H9 (cell line): ENCODE measurements around the gene CKS1B. TPM values are rescaled to one million over a fixed set of nuclear protein-coding genes. Genes with fewer than 3 reads are reported as not detected.

Experiments
- DNase-seq: peaks from one replicate; pipeline ENCODE4 v3.0.0-alpha.2; 2017
- H2AFZ ChIP-seq: one replicate; pipeline ENCODE4 v1.6.1; 2013; ENCODE audit warnings: mild to moderate bottlenecking, low read length, control low read depth, moderate library complexity
- H2AK5ac ChIP-seq: 2 replicates; pipeline ENCODE4 v1.6.1; 2013; ENCODE audit warnings: low read length, control low read depth, mixed read lengths; ENCODE audit not compliant: insufficient read length
- H2BK120ac ChIP-seq: one replicate; pipeline ENCODE4 v1.6.1; 2013; ENCODE audit warnings: low read depth, mild to moderate bottlenecking, low read length, control low read depth, inconsistent platforms; ENCODE audit not compliant: poor library complexity, severe bottlenecking
- H2BK12ac ChIP-seq: 2 replicates; pipeline ENCODE4 v1.6.1; 2013; ENCODE audit warnings: low read length, control low read depth, mixed read lengths, low read depth; ENCODE audit not compliant: insufficient read length
- H2BK15ac ChIP-seq: 2 replicates; pipeline ENCODE4 v1.6.1; 2013; ENCODE audit warnings: low read depth, low read length, control low read depth
- H2BK20ac ChIP-seq: one replicate; pipeline ENCODE4 v1.6.1; 2013; ENCODE audit warnings: low read depth, mild to moderate bottlenecking, low read length, control low read depth, inconsistent platforms; ENCODE audit not compliant: poor library complexity, severe bottlenecking
- H2BK5ac ChIP-seq: 2 replicates; pipeline ENCODE4 v1.6.1; 2013; ENCODE audit warnings: low read length, control low read depth, mixed read lengths; ENCODE audit not compliant: insufficient read length
- H3K14ac ChIP-seq: 2 replicates; pipeline ENCODE4 v1.6.1; 2013; ENCODE audit warnings: low read length, control low read depth; ENCODE audit not compliant: insufficient read depth
- H3K18ac ChIP-seq: 2 replicates; pipeline ENCODE4 v1.6.1; 2013; ENCODE audit warnings: low read depth, mild to moderate bottlenecking, mixed read lengths, low read length, control low read depth; ENCODE audit not compliant: insufficient read length
- H3K23ac ChIP-seq: 2 replicates; pipeline ENCODE4 v1.6.1; 2013; ENCODE audit warnings: low read length, control low read depth, mixed read lengths, low read depth; ENCODE audit not compliant: insufficient read length
- H3K23me2 ChIP-seq: 2 replicates; pipeline ENCODE4 v1.6.1; 2013; ENCODE audit warnings: low read depth, mild to moderate bottlenecking, mixed read lengths, low read length, control low read depth; ENCODE audit not compliant: insufficient read length, poor library complexity, severe bottlenecking
- H3K27ac ChIP-seq: 2 replicates; pipeline ENCODE4 v1.5.1; 2013; ENCODE audit warnings: low read length, control low read depth, mixed read lengths, low read depth; ENCODE audit not compliant: insufficient read length
- H3K27me3 ChIP-seq: 2 replicates; pipeline ENCODE4 v1.6.1; 2013; ENCODE audit warnings: low read length, control low read depth, inconsistent platforms; ENCODE audit not compliant: insufficient read depth
- H3K4ac ChIP-seq: 2 replicates; pipeline ENCODE4 v1.6.1; 2013; ENCODE audit warnings: low read depth, mild to moderate bottlenecking, control low read depth, inconsistent platforms, low read length, moderate library complexity
- H3K4me1 ChIP-seq: 2 replicates; pipeline ENCODE4 v1.6.1; 2013; ENCODE audit warnings: low read length, control low read depth, inconsistent platforms; ENCODE audit not compliant: insufficient read depth
- H3K4me2 ChIP-seq: 2 replicates; pipeline ENCODE4 v1.6.1; 2013; ENCODE audit warnings: low read length, control low read depth, mixed read lengths; ENCODE audit not compliant: insufficient read length, insufficient read depth
- H3K56ac ChIP-seq: 2 replicates; pipeline ENCODE4 v1.6.1; 2013; ENCODE audit warnings: low read depth, mild to moderate bottlenecking, mixed read lengths, low read length, control low read depth; ENCODE audit not compliant: insufficient read length
- H3K79me1 ChIP-seq: 2 replicates; pipeline ENCODE4 v1.6.1; 2013; ENCODE audit warnings: low read depth, mild to moderate bottlenecking, moderate library complexity, low read length, control low read depth, inconsistent platforms; ENCODE audit not compliant: insufficient read depth, poor library complexity, severe bottlenecking
- H3K79me2 ChIP-seq: 2 replicates; pipeline ENCODE4 v1.6.1; 2013; ENCODE audit warnings: low read length, control low read depth, inconsistent platforms; ENCODE audit not compliant: insufficient read depth
- H3K9ac ChIP-seq: 2 replicates; pipeline ENCODE4 v1.6.1; 2013; ENCODE audit warnings: low read length, control low read depth, mixed read lengths; ENCODE audit not compliant: insufficient read length; ENCODE audit errors: extremely low read depth
- H3K9me3 ChIP-seq: one replicate; pipeline ENCODE4 v1.6.1; 2013; ENCODE audit warnings: low read depth, low read length, inconsistent platforms; ENCODE audit not compliant: control insufficient read depth
- H3T11ph ChIP-seq: one replicate; pipeline ENCODE4 v1.6.1; 2013; ENCODE audit warnings: mild to moderate bottlenecking, low read length, control low read depth, inconsistent platforms
- H4K20me1 ChIP-seq: one replicate; pipeline ENCODE4 v1.6.1; 2013; ENCODE audit not compliant: control insufficient read depth, insufficient read length, insufficient read depth
- H4K5ac ChIP-seq: 2 replicates; pipeline ENCODE4 v1.6.1; 2013; ENCODE audit warnings: low read depth, mild to moderate bottlenecking, mixed read lengths, low read length, control low read depth; ENCODE audit not compliant: insufficient read length
- H4K8ac ChIP-seq: replicated peaks from 2 replicates; pipeline ENCODE4 v1.6.1; 2013; ENCODE audit warnings: low read length, control low read depth, mixed read lengths, low read depth; ENCODE audit not compliant: insufficient read length
- H4K91ac ChIP-seq: 2 replicates; pipeline ENCODE4 v1.6.1; 2013; ENCODE audit warnings: low read depth, mild to moderate bottlenecking, moderate library complexity, mixed read lengths, low read length, control low read depth; ENCODE audit not compliant: insufficient read length
- H3K27ac Mint-ChIP-seq, 3 experiments: 2 replicates in 2 of 3; 3 replicates in 1 of 3; pipeline ENCODE4 v1.8.0; 2020 to 2021; ENCODE audit warnings: mixed read lengths in 3 of 3, mild to moderate bottlenecking in 1 of 3, moderate library complexity in 1 of 3
- H3K27me3 Mint-ChIP-seq: 2 replicates; pipeline ENCODE4 v1.8.0; 2021; ENCODE audit warnings: low read depth, mild to moderate bottlenecking, moderate library complexity, mixed read lengths
- H3K36me3 Mint-ChIP-seq, 3 experiments: 2 replicates in 2 of 3; 3 replicates in 1 of 3; pipeline ENCODE4 v1.8.0; 2020 to 2021; ENCODE audit warnings: low read depth in 3 of 3, mixed read lengths in 3 of 3; ENCODE audit not compliant: insufficient read depth in 1 of 3
- H3K4me1 Mint-ChIP-seq, 2 experiments: 2 replicates each; pipeline ENCODE4 v1.8.0; 2020; ENCODE audit warnings: mixed read lengths in 2 of 2
- H3K4me3 Mint-ChIP-seq, 2 experiments: 2 replicates in 1 of 2; 3 replicates in 1 of 2; pipeline ENCODE4 v1.8.0; 2020 to 2021; ENCODE audit warnings: mild to moderate bottlenecking in 2 of 2, mixed read lengths in 2 of 2, moderate library complexity in 1 of 2
- H3K9me3 Mint-ChIP-seq, 2 experiments: 2 replicates in 1 of 2; 3 replicates in 1 of 2; pipeline ENCODE4 v1.8.0; 2020; ENCODE audit warnings: mild to moderate bottlenecking in 2 of 2, mixed read lengths in 2 of 2, moderate library complexity in 1 of 2
- WGBS: extraction: QIAGEN DNeasy Blood & Tissue Kit; methylation state at CpG from one replicate; pipeline ENCODE4 v1.1.7; 2013; ENCODE audit warnings: missing lambda C conversion rate, low lambda C conversion rate, mixed read lengths; ENCODE audit not compliant: insufficient read length; ENCODE audit errors: extremely low coverage; 5-methylcytosine and 5-hydroxymethylcytosine counted together
- total RNA-seq: library from RNA; stranded (reverse); gene quantifications from 2 replicates; pipeline ENCODE4 v1.2.1, GENCODE V29; 2021
- TF ChIP-seq, protein P1 (sequence below): fragments of 200-600 bp; sonication (generic); conservative IDR thresholded peaks from 3 replicates; pipeline ENCODE4 v1.8.0; 2021; ENCODE audit warnings: antibody characterized with exemption, mild to moderate bottlenecking

The CKS1B gene
- total RNA-seq, 1 experiment from 2014 or later = 279 TPM

DNA sequence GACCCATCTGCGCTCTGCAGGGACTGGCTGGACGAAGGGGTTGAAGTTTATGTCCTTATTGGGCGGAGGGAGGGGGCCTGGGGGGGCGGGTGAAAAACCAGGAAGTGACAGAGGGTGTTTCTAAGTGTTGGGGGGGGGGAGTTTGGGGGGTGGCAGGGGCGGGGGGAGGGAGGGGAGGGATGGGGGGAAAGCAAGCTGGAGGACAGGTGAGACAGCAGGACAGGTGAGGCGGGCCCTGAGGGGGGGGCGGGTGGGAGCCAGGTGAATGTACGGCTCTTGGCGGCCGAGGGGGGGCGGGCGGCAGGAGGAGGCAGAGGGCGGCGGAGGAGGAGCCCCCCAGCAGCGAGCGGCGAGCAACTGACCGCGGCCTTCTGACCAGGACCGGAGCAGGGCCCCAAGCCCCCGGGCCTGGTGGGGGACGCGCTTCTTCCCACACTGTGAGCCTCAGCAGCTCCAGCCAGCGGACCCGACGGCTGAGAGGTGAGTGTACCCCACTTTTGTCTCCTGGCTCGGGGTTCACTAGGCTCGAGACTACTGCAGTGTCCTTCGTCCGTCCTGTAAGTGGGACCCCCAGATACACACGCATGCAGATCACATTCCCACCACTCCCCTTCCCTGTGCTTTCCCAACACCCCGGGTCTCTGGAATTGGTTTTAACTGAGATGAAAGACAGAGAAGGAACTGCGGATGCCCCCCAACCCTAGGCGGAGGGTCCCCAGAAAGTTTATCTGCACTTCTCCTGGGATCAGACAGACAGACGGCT, 28.2 kb downstream of the CKS1B start, which contains the start of gene ZBTB7B:
TSS of gene ZBTB7B (plus strand) at position 339 of the 763 bp plus-strand sequence. CDS start 11,859 bp downstream, outside the sequence.
- Histone ChIP-seq H2BK15ac (no peak within 1 kb of the TSS), H2AK5ac (no peak within 1 kb of the TSS), H3T11ph (no peak within 1 kb of the TSS), H3K56ac (no peak within 1 kb of the TSS), H3K14ac (peak within 1 kb of the TSS; percentile 32), H4K20me1 (no peaks in the 10 kb centered on the region), H3K79me1 (no peaks in the 10 kb centered on the region), H3K4ac (no peak within 1 kb of the TSS), H3K4me2 (peak within 1 kb of the TSS; percentile 90), H3K23ac (no peak within 1 kb of the TSS), H3K4me1 (peaks cover 5% of the 10 kb centered on the region; the same call in 1 of the 2 replicates), H3K9me3 (no peaks in the 10 kb centered on the region), H3K79me2 (no peaks in the 10 kb centered on the region; the same call in 1 of the 2 replicates), H3K9ac (peak within 1 kb of the TSS; percentile 36), H2BK120ac (no peak within 1 kb of the TSS), H2BK5ac (no peak within 1 kb of the TSS), H3K27ac (no peak within 1 kb of the TSS), H3K23me2 (peaks cover 26% of the 10 kb centered on the region), H3K18ac (no peak within 1 kb of the TSS), H4K8ac (no peak within 1 kb of the TSS), H3K27me3 (no peaks in the 10 kb centered on the region), H2BK12ac (no peak within 1 kb of the TSS), H4K91ac (no peak within 1 kb of the TSS), H2AFZ (no peak within 1 kb of the TSS), H4K5ac (no peak within 1 kb of the TSS), H2BK20ac (no peak within 1 kb of the TSS)
- peak within 1 kb of the TSS; percentile 93 to 97 for H3K4me3 Mint-ChIP-seq
- H3K27ac Mint-ChIP-seq = peak within 1 kb of the TSS; percentile 93 to 96 (median 95); a peak in 6 of 7 replicates
- TF ChIP-seq, protein P1, sequence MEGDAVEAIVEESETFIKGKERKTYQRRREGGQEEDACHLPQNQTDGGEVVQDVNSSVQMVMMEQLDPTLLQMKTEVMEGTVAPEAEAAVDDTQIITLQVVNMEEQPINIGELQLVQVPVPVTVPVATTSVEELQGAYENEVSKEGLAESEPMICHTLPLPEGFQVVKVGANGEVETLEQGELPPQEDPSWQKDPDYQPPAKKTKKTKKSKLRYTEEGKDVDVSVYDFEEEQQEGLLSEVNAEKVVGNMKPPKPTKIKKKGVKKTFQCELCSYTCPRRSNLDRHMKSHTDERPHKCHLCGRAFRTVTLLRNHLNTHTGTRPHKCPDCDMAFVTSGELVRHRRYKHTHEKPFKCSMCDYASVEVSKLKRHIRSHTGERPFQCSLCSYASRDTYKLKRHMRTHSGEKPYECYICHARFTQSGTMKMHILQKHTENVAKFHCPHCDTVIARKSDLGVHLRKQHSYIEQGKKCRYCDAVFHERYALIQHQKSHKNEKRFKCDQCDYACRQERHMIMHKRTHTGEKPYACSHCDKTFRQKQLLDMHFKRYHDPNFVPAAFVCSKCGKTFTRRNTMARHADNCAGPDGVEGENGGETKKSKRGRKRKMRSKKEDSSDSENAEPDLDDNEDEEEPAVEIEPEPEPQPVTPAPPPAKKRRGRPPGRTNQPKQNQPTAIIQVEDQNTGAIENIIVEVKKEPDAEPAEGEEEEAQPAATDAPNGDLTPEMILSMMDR = no peak
- peaks cover 34 to 43% of the 10 kb centered on the region in 2 experiments for H3K4me1 Mint-ChIP-seq
- H3K9me3 Mint-ChIP-seq = peaks cover 0 to 2% of the 10 kb centered on the region in 2 experiments; a peak in 3 of 5 replicates
- DNase-seq = peak; percentile 39
- H3K36me3 Mint-ChIP-seq = no peaks in the 10 kb centered on the region; a peak in 2 of 7 replicates
- no CpG with 5 or more reads among the region's 35 CpGs for WGBS
- no peaks in the 10 kb centered on the region for H3K27me3 Mint-ChIP-seq
